Natural killer cell (primary cell): ENCODE data around the gene FRYL. TPM values are rescaled to one million over a fixed set of nuclear protein-coding genes. Genes with fewer than 3 reads are reported as not detected.
"Not testable (repeated sequence)": the region's sequence is repeated elsewhere in the genome, so short reads cannot be mapped to it uniquely, and the experiment has no call there.

Experiments used
- ATAC-seq, 3 donors: fragments of 150-1000 bp in 2 of 3; fragments of 200-7000 bp in 1 of 3; cut with Tn5 transposase; 1 replicate in 1 of 3; 2 replicates in 2 of 3; pipeline ENCODE4 v1.10.0; 2021; ENCODE audit warnings: mild to moderate bottlenecking in 2 of 3, moderate library complexity in 2 of 3
- DNase-seq, 2 donors: peaks; one replicate each; pipeline versions ENCODE4 v3.0.0 to v3.0.0-alpha.2; 2013 to 2021; ENCODE audit warnings: mixed read lengths in 1 of 2
- H3K27ac ChIP-seq: one replicate; pipeline ENCODE4 v1.5.1; 2013; ENCODE audit warnings: mild to moderate bottlenecking, low read length
- H3K27me3 ChIP-seq: one replicate; pipeline ENCODE4 v1.6.1; 2013; ENCODE audit warnings: low read length; ENCODE audit not compliant: control insufficient read depth, insufficient read depth
- H3K36me3 ChIP-seq: one replicate; pipeline ENCODE4 v1.6.1; 2013; ENCODE audit warnings: low read length; ENCODE audit not compliant: control insufficient read depth, insufficient read depth
- H3K4me1 ChIP-seq: one replicate; pipeline ENCODE4 v1.6.1; 2013; ENCODE audit warnings: low read length; ENCODE audit not compliant: control insufficient read depth, insufficient read depth
- H3K4me3 ChIP-seq: one replicate; pipeline ENCODE4 v1.5.1; 2013; ENCODE audit warnings: low read length
- H3K9me3 ChIP-seq: one replicate; pipeline ENCODE4 v1.6.1; 2013; ENCODE audit warnings: low read length; ENCODE audit not compliant: control insufficient read depth, insufficient read depth
- H3K27ac Mint-ChIP-seq, 2 donors: one replicate each; pipeline ENCODE4 v1.8.0; 2022; ENCODE audit warnings: mild to moderate bottlenecking in 2 of 2, mixed read lengths in 2 of 2, moderate library complexity in 1 of 2
- H3K27me3 Mint-ChIP-seq, 2 donors: one replicate each; pipeline ENCODE4 v1.8.0; 2022; ENCODE audit warnings: low read depth in 2 of 2, mixed read lengths in 2 of 2
- H3K36me3 Mint-ChIP-seq: one replicate; pipeline ENCODE4 v1.8.0; 2022; ENCODE audit warnings: mixed read lengths
- H3K4me1 Mint-ChIP-seq, 2 donors: one replicate each; pipeline ENCODE4 v1.8.0; 2022; ENCODE audit warnings: mixed read lengths in 2 of 2
- H3K4me3 Mint-ChIP-seq: one replicate; pipeline ENCODE4 v1.8.0; 2022; ENCODE audit warnings: mild to moderate bottlenecking, moderate library complexity, mixed read lengths
- H3K9me3 Mint-ChIP-seq, 2 donors: one replicate each; pipeline ENCODE4 v1.8.0; 2022; ENCODE audit warnings: mixed read lengths in 2 of 2
- whole genome bisulfite sequencing: methylation state at CpG from one replicate; pipeline ENCODE4 v1.1.7; 2013; ENCODE audit warnings: missing lambda C conversion rate; ENCODE audit not compliant: insufficient coverage; 5-methylcytosine and 5-hydroxymethylcytosine counted together
- intact Hi-C: fragments of 100-400 bp; cut with micrococcal nuclease; formaldehyde crosslinking; loops from one replicate; pipeline ENCODE4 v1.14.2; 2022
- total RNA-seq, 4 donors: library from RNA; stranded (reverse); fragments of 120-200 nt in 1 of 4; gene quantifications; one replicate each; pipeline versions ENCODE4 v1.2.3 to v1.2.4, GENCODE V29; 2013 to 2022
- TF ChIP-seq, protein P1 (sequence below): fragments of 200-600 bp; IDR thresholded peaks from one replicate; pipeline ENCODE4 v1.8.0; 2022; ENCODE audit warnings: antibody characterized with exemption

FRYL gene
- total RNA-seq, 3 donors from 2014 or later (not counting 1 experiment from before 2014, with no cell fraction given) = 143 to 181 (median 146) TPM

GRCh38 chr4:48752246-48752645, 27.8 kb downstream of the FRYL start:
- H3K9me3 ChIP-seq = no peaks in the 10 kb centered on the region
- Mint-ChIP-seq H3K27me3 (no peaks in the 10 kb centered on the region), H3K4me3 (no peak overlapping the region), H3K9me3 (peaks cover 0 to 2% of the 10 kb centered on the region in 2 donors), H3K36me3 (no peaks in the 10 kb centered on the region), H3K27ac (peak overlapping the region; percentile 74 to 77), H3K4me1 (peaks cover 69 to 86% of the 10 kb centered on the region in 2 donors)
- intact Hi-C loops = no loop called here
- H3K4me3 ChIP-seq = no peak overlapping the region
- no peaks in the 10 kb centered on the region for H3K4me1 ChIP-seq
- ATAC-seq (no peak), DNase-seq (no peak)
- H3K27me3 ChIP-seq = no peaks in the 10 kb centered on the region
- H3K27ac ChIP-seq = no peak overlapping the region
- H3K36me3 ChIP-seq = no peaks in the 10 kb centered on the region
- 44% methylated on average over 1 of the region's 2 CpGs for WGBS
- TF ChIP-seq, protein P1, sequence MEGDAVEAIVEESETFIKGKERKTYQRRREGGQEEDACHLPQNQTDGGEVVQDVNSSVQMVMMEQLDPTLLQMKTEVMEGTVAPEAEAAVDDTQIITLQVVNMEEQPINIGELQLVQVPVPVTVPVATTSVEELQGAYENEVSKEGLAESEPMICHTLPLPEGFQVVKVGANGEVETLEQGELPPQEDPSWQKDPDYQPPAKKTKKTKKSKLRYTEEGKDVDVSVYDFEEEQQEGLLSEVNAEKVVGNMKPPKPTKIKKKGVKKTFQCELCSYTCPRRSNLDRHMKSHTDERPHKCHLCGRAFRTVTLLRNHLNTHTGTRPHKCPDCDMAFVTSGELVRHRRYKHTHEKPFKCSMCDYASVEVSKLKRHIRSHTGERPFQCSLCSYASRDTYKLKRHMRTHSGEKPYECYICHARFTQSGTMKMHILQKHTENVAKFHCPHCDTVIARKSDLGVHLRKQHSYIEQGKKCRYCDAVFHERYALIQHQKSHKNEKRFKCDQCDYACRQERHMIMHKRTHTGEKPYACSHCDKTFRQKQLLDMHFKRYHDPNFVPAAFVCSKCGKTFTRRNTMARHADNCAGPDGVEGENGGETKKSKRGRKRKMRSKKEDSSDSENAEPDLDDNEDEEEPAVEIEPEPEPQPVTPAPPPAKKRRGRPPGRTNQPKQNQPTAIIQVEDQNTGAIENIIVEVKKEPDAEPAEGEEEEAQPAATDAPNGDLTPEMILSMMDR = no peak

GRCh38 chr4:48748949-48749596, 31.0 kb downstream of the FRYL start:
- ATAC-seq (no peak), DNase-seq (no peak)
- Histone ChIP-seq H3K9me3 (no peaks in the 10 kb centered on the region), H3K27me3 (no peaks in the 10 kb centered on the region), H3K27ac (no peak overlapping the region), H3K4me1 (peaks cover 6% of the 10 kb centered on the region), H3K36me3 (no peaks in the 10 kb centered on the region), H3K4me3 (no peak overlapping the region)
- peaks cover 72 to 86% of the 10 kb centered on the region in 2 donors for H3K4me1 Mint-ChIP-seq
- H3K4me3 Mint-ChIP-seq = no peak overlapping the region
- intact Hi-C loops = no loop called here
- TF ChIP-seq, protein P1 = no peak
- no peaks in the 10 kb centered on the region for H3K27me3 Mint-ChIP-seq
- H3K9me3 Mint-ChIP-seq = no peaks in the 10 kb centered on the region
- peak overlapping the region in 1 of 2 donors; percentile 16 for H3K27ac Mint-ChIP-seq
- H3K36me3 Mint-ChIP-seq = no peaks in the 10 kb centered on the region
- WGBS = 95% methylated on average over 11 of the region's 11 CpGs

DNA sequence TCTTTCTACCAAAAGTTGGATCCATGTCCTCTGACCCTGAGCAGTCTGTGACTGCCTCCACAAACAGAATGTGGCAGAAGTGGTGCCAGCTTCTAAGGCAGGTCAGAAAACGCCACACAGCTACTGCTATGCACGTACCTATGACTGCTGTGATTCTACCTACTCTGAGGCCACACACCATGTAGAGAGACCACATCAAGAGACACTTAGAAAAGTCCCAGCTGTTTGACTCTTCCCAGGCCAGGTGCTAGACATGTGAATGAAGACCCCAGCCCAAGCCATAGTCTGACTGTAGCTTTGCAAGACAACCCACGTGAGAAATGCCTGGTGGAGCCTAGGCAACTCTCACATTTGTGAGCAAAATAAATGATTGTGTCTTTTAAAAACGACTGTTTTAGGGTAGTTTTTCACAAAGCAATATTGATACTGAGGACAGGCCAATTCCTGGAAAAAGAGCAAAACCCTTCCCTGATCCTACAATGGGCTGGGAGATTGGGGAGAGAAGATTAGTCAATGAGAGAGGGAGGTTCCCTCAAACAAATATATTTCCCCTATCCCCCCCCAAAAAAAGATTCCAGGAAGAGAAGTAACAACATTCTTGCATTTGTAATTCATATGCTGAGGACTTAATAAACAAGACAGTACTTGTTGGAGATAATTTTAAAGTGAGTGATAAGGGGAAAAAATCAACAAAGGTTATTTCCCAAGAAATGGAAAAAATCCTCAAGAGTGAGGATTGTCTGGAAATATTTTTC, 33.3 kb downstream of the FRYL start:
- H3K36me3 ChIP-seq = no peaks in the 10 kb centered on the region
- Mint-ChIP-seq H3K27me3 (no peaks in the 10 kb centered on the region), H3K4me3 (no peak overlapping the region), H3K9me3 (no peaks in the 10 kb centered on the region), H3K36me3 (no peaks in the 10 kb centered on the region), H3K27ac (peak overlapping the region; percentile 84 to 88), H3K4me1 (peaks cover 75 to 87% of the 10 kb centered on the region in 2 donors)
- H3K27me3 ChIP-seq = no peaks in the 10 kb centered on the region
- intact Hi-C loops = no loop called here
- TF ChIP-seq, protein P1 = no peak
- WGBS = 31% methylated on average over 4 of the region's 4 CpGs
- no peak overlapping the region for H3K4me3 ChIP-seq
- peaks cover 10% of the 10 kb centered on the region for H3K4me1 ChIP-seq
- H3K27ac ChIP-seq = no peak overlapping the region
- ATAC-seq = peak; percentile 75 to 90 (median 75)
- peak in 1 of 2 donors; percentile 58 for DNase-seq
- no peaks in the 10 kb centered on the region for H3K9me3 ChIP-seq

DNA sequence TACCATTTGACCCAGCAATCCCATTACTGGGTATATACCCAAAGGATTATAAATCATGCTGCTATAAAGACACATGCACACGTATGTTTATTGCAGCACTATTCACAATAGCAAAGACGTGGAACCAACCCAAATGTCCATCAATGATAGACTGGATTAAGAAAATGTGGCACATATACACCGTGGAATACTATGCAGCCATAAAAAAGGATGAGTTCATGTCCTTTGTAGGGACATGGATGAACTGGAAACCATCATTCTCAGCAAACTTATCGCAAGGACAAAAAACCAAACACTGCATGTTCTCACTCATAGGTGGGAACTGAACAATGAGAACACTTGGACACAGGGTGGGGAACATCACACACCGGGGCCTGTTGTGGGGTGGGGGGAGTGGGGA, 34.9 kb downstream of the FRYL start:
- H3K9me3 Mint-ChIP-seq, H3K27ac ChIP-seq, H3K4me3 Mint-ChIP-seq, DNase-seq, H3K27me3 ChIP-seq, H3K27me3 Mint-ChIP-seq, intact Hi-C loops, ATAC-seq, H3K9me3 ChIP-seq, H3K36me3 Mint-ChIP-seq, H3K36me3 ChIP-seq, H3K4me3 ChIP-seq: not testable (repeated sequence)
- peaks cover 71 to 83% of the 10 kb centered on the region in 2 donors for H3K4me1 Mint-ChIP-seq
- peak overlapping the region; percentile 84 to 88 for H3K27ac Mint-ChIP-seq
- 100% methylated on average over 1 of the region's 5 CpGs for WGBS
- peaks cover 20% of the 10 kb centered on the region for H3K4me1 ChIP-seq
